Measurements from ENCODE around the gene TNFSF15.

Gene TNFSF15

DNA sequence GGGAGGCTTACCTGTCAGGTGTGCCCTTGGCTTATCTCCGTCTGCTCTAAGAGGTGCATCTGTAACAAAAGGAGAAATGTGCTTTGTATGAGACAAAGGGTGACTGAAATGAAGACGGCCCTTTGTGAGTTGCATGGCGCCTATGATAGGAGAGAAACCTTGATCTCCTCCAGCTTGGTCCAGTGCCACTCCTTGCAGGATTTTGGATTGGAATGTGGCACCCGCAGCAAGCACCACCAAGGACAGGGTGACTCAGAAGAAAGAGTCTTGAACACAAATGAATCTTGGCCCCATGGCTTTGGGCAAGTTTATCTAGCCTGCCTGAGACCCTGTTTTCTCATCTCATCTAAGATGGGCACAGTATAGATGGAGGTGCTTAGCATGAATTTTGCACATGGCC is 13.4 kb downstream of the TNFSF15 start:
- no peak for TF ChIP-seq CTCF (IDR thresholded peaks at IDR 0.05; ENCODE audit: insufficient read depth, low read depth, low read length, missing control alignments)
- H3K4me3 ChIP-seq (ENCODE audit: low read length), result no peak overlapping the region
- DNase-seq (ENCODE audit: low read depth), result no peak

DNA sequence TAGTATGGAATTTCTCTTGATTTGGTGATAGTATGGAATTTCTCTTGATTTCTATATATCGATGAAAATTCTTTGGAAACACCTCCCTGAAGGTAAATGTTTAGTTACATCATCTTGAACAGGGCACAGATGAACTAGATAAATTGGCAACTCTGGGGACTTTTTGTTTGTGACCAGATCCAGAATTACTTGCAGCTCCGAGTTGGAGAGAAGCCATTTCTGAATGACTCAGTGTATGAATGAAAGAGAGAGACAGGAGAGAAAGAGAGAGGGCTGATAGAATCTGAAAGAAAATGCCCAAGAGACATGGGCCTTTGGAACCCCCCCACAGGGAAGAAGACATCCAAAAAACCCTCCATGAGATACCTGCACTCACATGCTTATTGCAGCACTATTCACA is 14.1 kb downstream of the TNFSF15 start:
- no peak for DNase-seq (ENCODE audit: low read depth)
- H3K4me3 ChIP-seq (ENCODE audit: low read length), result no peak overlapping the region
- TF ChIP-seq CTCF (IDR thresholded peaks at IDR 0.05; ENCODE audit: insufficient read depth, low read depth, low read length, missing control alignments), result no peak

DNA sequence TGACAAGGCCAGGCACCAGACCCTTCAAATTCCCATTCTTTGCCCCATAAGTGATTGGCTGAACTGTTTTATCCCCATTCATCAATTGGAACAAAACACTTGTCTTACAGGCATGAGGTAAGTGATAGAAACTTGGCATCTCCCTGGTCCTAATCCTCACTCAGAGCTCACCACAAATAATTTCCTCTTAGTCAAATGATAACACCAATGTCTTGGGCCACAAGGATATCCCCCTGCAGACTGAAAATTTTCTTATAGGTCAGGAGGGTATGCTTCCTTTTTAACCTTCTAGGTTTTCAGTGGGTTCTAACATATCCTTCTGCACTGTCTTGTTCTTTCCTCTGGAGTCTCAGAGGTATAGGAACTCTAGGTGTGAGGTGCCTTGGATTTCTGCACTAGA is 14.5 kb downstream of the TNFSF15 start:
- no peak overlapping the region for H3K4me3 ChIP-seq (ENCODE audit: low read length)
- no peak for TF ChIP-seq CTCF (IDR thresholded peaks at IDR 0.05; ENCODE audit: insufficient read depth, low read depth, low read length, missing control alignments)
- no peak for DNase-seq (ENCODE audit: low read depth)

DNA sequence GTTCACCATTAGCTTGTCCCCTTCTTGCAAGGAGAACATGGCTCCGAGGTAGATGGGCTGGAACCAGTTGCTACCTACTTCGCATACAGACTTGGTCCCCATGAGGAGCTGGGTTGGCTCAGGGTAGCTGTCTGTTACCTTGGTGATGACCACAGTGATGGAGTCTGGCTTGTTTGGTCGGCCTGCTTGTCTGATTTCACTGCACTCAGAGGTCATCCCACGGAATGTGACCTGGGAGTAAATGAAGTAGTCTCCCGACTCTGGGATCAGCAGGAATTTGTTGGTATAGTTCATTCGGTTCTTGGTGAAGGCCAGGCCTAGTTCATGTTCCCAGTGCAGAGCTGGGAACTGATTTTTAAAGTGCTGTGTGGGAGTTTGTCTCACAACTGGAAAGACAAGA is 15.3 kb downstream of the TNFSF15 start:
- no peak overlapping the region for H3K4me3 ChIP-seq (ENCODE audit: low read length)
- no peak for DNase-seq (ENCODE audit: low read depth)
- no peak for TF ChIP-seq CTCF (IDR thresholded peaks at IDR 0.05; ENCODE audit: insufficient read depth, low read depth, low read length, missing control alignments)

DNA sequence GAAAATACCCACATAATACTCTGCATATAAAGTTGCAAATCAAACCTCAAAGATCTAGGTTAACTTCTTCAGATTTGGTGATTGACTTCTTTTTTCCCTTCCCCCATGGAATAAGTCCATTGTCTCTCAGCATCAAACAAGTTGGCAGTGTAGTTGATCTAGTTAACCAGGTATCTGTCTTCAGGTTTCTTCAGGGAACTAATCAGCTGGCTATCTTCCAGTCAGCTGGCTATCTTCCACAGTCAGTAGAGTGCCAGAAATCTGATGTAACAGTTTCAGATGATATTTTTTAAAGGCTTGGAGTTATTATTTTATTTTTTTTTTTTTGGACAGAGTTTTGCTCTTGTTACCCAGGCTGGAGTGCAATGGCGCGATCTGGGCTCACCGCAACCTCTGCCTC is 16.8 kb downstream of the TNFSF15 start:
- no peak for TF ChIP-seq CTCF (IDR thresholded peaks at IDR 0.05; ENCODE audit: insufficient read depth, low read depth, low read length, missing control alignments)
- H3K4me3 ChIP-seq (ENCODE audit: low read length), result no peak overlapping the region
- peak; percentile 62 for DNase-seq (ENCODE audit: low read depth)

- TF ChIP-seq CTCF (IDR thresholded peaks at IDR 0.05; ENCODE audit: insufficient read depth, low read depth, low read length, missing control alignments), result no peak
- DNase-seq (ENCODE audit: low read depth), result peak; percentile 89
- no peak overlapping the region for H3K4me3 ChIP-seq (ENCODE audit: low read length)
Observed at GRCh38 chr9:114787781-114788498, 17.9 kb downstream of the TNFSF15 start.

GRCh38 chr9:114787214-114787613 is 18.6 kb downstream of the TNFSF15 start:
- DNase-seq (ENCODE audit: low read depth), result no peak
- no peak for TF ChIP-seq CTCF (IDR thresholded peaks at IDR 0.05; ENCODE audit: insufficient read depth, low read depth, low read length, missing control alignments)
- no peak overlapping the region for H3K4me3 ChIP-seq (ENCODE audit: low read length)

Measured in epithelial cell of esophagus (primary cell).